Heart left ventricle (tissue), 16 donors: ENCODE results near the gene CNDP1. TPM values are rescaled to one million over a fixed set of nuclear protein-coding genes. Genes with fewer than 3 reads are reported as not detected.

Experiments
- ATAC-seq, 4 donors: fragments of 200-7000 bp; cut with Tn5 transposase; one replicate each; pipeline ENCODE4 v1.9.1; 2020 to 2022; ENCODE audit warnings: moderate library complexity in 4 of 4, mild to moderate bottlenecking in 3 of 4, moderate number of reproducible peaks in 1 of 4
- DNase-seq, 5 donors: peaks; one replicate each; pipeline ENCODE4 v3.0.0-alpha.2; 2020
- H3K27ac ChIP-seq, 12 donors: fragments of 200-600 bp; sonication (generic) in 4 of 12; one replicate each; pipeline versions ENCODE4 v1.5.0 to v1.8.0; 2016 to 2022; ENCODE audit warnings: mild to moderate bottlenecking in 2 of 12
- H3K27me3 ChIP-seq, 9 donors: fragments of 200-600 bp; sonication (generic) in 2 of 9; one replicate each; pipeline versions ENCODE4 v1.5.1 to v1.8.0; 2016 to 2022; ENCODE audit warnings: mild to moderate bottlenecking in 3 of 9
- H3K36me3 ChIP-seq, 9 donors: fragments of 200-600 bp; sonication (generic) in 2 of 9; one replicate each; pipeline versions ENCODE4 v1.5.0 to v1.8.0; 2018 to 2022; ENCODE audit warnings: mild to moderate bottlenecking in 2 of 9
- H3K4me1 ChIP-seq, 12 donors: fragments of 200-600 bp; sonication (generic) in 4 of 12; one replicate each; pipeline versions ENCODE4 v1.5.0 to v1.8.0; 2016 to 2022; ENCODE audit warnings: mild to moderate bottlenecking in 3 of 12
- H3K4me3 ChIP-seq, 12 donors: fragments of 200-600 bp; sonication (generic) in 4 of 12; one replicate each; pipeline versions ENCODE4 v1.5.0 to v1.8.0; 2017 to 2022; ENCODE audit warnings: mild to moderate bottlenecking in 9 of 12, moderate library complexity in 4 of 12
- H3K9me3 ChIP-seq, 12 donors: fragments of 200-600 bp; sonication (generic) in 4 of 12; one replicate each; pipeline versions ENCODE4 v1.5.0 to v1.8.0; 2016 to 2022; ENCODE audit warnings: mild to moderate bottlenecking in 1 of 12
- POLR2A ChIP-seq, 2 donors: fragments of 450-650 bp; IDR thresholded peaks; one replicate each; pipeline ENCODE4 v1.6.1; 2017; ENCODE audit warnings: antibody characterized with exemption in 2 of 2, mild to moderate bottlenecking in 2 of 2, moderate library complexity in 2 of 2
- WGBS, 4 donors: extraction: QIAGEN DNeasy Blood & Tissue Kit in 2 of 4; methylation state at CpG; one replicate each; pipeline versions ENCODE4 v1.1.5 to v1.1.7; 2013 to 2018; 5-methylcytosine and 5-hydroxymethylcytosine counted together
- intact Hi-C, 10 donors: fragments of 100-400 bp; cut with DNase I; formaldehyde crosslinking; loops; one replicate each; pipeline versions ENCODE4 v1.11.1 to v1.14.2; 2022
- polyA plus RNA-seq, 2 donors: library from polyadenylated mRNA; stranded (reverse); fragments of 200-250 nt; gene quantifications; one replicate each; pipeline ENCODE4 v1.2.3, GENCODE V29; 2013
- total RNA-seq, 9 donors: library from RNA; depleted of rRNA in 2 of 9; stranded (reverse); fragments of >200 nt in 2 of 9; fragmentation: NEBNext Ultra II Directional in 3 of 9; extraction: Animal tissue kit (Norgen Biotek cat#: 25700) in 3 of 9; gene quantifications; one replicate each; pipeline versions ENCODE4 v1.1.0 to v1.2.4, GENCODE V29; 2016 to 2023
- TF ChIP-seq, protein P1 (sequence below), 12 donors: fragments of 200-600 bp; sonication (generic) in 4 of 12; IDR thresholded peaks; one replicate each; pipeline versions ENCODE4 v1.5.0 to v1.8.0; 2018 to 2022; ENCODE audit warnings: antibody characterized with exemption in 12 of 12, mild to moderate bottlenecking in 5 of 12
- donor health status: ischemic (EF 13 %, LVEDD 7.1; RV severe dilation, severe dysfunction).
- donor health status: healthy with polysubstance abuse.
- donor health status: DM: no; HTN: yes; CAD: no.
- donor health status: DM: no; HTN: no; CAD: no.
- donor health status: ischemic (EF 25% LVEDD 6.9; RV normal size, moderate dysfunction).
- donor health status: ischemic (EF 25% LVEDD 5.7; RV mildly dilated, moderate dysfunction).
- donor health status: healthy.
- donor health status: DM: yes; HTN: yes; CAD: no.
- donor health status: ischemic (EF 35%, LVEDD 5.7; RV mildly dilated, moderate dysfunction).
- donor health status: nonischemic (EF 11% LVEDD 7.7; RV severe dilation, severe dysfunction).
- donor health status: DM: yes; HTN: yes; CAD: no.
- donor health status: PGD.
- donor health status: ischemic (EF 29% LVEDD 5.4; RV normal size, mild dysfunction).
- donor health status: nonischemic (EF 23%, LVEDD 6.1; RV moderate dilation, normal function).

The CNDP1 gene
- total and polyA plus RNA-seq, 11 donors = 0.03 TPM; not detected in 10

DNA sequence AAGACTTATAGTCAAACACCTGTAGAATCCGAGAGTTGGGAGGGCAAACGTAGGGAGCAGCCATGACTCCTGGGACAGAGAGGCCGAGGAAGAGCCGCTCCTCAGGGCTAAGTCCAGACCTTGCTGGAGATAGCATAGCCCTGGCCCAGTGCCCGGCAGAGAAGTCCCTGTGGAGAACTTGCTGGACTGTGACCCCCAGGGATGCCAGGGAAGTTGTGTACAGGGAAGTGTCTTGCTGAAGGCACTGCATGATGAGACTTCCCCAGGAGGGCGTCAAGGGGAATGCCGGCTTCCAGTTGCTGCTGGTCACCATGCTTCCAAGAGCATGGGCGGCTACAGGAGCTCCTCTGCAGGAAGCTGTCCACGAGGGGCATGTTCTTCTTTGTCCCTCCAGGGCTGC lies 8.6 kb upstream of the CNDP1 start:
- DNase-seq = no peak
- no peak for ATAC-seq
- intact Hi-C loops = no loop called here
- Histone ChIP-seq H3K27ac (no peak overlapping the region), H3K9me3 (no peaks in the 10 kb centered on the region), H3K4me3 (no peak overlapping the region), H3K4me1 (peaks cover 0 to 22% (median 4%) of the 10 kb centered on the region in 12 donors), H3K27me3 (no peaks in the 10 kb centered on the region), H3K36me3 (peaks cover 0 to 13% (median 7%) of the 10 kb centered on the region in 9 donors)
- TF ChIP-seq, protein P1, sequence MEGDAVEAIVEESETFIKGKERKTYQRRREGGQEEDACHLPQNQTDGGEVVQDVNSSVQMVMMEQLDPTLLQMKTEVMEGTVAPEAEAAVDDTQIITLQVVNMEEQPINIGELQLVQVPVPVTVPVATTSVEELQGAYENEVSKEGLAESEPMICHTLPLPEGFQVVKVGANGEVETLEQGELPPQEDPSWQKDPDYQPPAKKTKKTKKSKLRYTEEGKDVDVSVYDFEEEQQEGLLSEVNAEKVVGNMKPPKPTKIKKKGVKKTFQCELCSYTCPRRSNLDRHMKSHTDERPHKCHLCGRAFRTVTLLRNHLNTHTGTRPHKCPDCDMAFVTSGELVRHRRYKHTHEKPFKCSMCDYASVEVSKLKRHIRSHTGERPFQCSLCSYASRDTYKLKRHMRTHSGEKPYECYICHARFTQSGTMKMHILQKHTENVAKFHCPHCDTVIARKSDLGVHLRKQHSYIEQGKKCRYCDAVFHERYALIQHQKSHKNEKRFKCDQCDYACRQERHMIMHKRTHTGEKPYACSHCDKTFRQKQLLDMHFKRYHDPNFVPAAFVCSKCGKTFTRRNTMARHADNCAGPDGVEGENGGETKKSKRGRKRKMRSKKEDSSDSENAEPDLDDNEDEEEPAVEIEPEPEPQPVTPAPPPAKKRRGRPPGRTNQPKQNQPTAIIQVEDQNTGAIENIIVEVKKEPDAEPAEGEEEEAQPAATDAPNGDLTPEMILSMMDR (IDR thresholded peaks at IDR 0.05) = no peak
- WGBS, 4 donors = 79 to 84% (median 82%) methylated on average over 9 of the region's 9 CpGs

DNA sequence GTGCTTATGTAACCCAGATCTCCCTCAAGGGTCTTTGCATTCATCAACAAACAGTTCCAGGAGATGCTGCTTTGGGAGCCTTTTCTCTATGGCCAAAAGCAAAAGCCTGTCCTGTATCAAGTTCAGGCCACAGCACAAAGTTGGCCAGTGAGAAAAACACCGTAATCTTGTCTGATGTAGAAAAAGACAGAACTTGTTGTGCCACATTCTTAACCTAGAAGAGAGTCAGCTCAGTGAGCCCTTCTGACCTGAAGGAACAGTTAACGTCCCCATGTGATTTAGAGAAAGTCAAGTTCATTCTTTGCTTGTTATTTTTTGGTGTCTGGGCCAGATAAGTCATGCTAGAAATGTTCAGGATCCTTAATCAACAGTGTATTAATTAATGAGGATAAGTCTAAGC lies 7.8 kb upstream of the CNDP1 start:
- TF ChIP-seq, protein P1 (IDR thresholded peaks at IDR 0.05) = no peak
- no peak for TF ChIP-seq POLR2A (IDR thresholded peaks at IDR 0.05)
- no peak for ATAC-seq

DNA sequence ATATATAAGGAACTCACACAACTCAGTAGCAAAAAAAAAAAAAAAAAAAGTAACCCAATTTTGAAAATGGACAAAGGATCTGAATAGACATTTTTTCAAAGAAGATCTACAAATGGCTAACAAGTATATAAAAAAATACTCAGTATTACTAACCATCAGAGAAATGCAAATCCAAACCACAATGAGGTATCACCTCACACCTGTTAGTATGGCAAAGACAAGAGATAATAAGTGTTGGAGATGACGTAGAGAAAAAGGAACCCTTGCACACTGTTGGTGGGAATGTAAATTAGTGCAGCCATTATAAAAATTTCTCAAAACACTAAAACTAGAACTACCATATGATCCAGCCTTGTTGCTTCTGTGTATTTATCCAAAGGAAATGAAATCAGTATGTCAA lies 5.8 kb upstream of the CNDP1 start:
- DNase-seq (no peak), ATAC-seq (no peak)
- Histone ChIP-seq H3K36me3 (no peaks in the 10 kb centered on the region), H3K4me1 (peaks cover 0 to 16% (median 4%) of the 10 kb centered on the region in 12 donors), H3K27ac (no peak overlapping the region), H3K9me3 (no peaks in the 10 kb centered on the region), H3K27me3 (no peaks in the 10 kb centered on the region), H3K4me3 (no peak overlapping the region)
- intact Hi-C loops = no loop called here
- 48 to 91% (median 86%) methylated on average over 1 of the region's 1 CpG for WGBS, 4 donors
- TF ChIP-seq POLR2A (IDR thresholded peaks at IDR 0.05) = no peak
- TF ChIP-seq, protein P1 (IDR thresholded peaks at IDR 0.05) = no peak

More for the DNA sequence above, 7.8 kb upstream of the CNDP1 start:
- Histone ChIP-seq H3K4me3 (no peak overlapping the region), H3K4me1 (peaks cover 0 to 22% (median 4%) of the 10 kb centered on the region in 12 donors), H3K36me3 (peaks cover 0 to 5% (median 0%) of the 10 kb centered on the region in 9 donors), H3K27ac (no peak overlapping the region), H3K9me3 (no peaks in the 10 kb centered on the region), H3K27me3 (no peaks in the 10 kb centered on the region)
- 67 to 87% (median 81%) methylated on average over 2 of the region's 2 CpGs for whole genome bisulfite sequencing, 4 donors
- no peak for DNase-seq
- intact Hi-C loops = no loop called here

DNA sequence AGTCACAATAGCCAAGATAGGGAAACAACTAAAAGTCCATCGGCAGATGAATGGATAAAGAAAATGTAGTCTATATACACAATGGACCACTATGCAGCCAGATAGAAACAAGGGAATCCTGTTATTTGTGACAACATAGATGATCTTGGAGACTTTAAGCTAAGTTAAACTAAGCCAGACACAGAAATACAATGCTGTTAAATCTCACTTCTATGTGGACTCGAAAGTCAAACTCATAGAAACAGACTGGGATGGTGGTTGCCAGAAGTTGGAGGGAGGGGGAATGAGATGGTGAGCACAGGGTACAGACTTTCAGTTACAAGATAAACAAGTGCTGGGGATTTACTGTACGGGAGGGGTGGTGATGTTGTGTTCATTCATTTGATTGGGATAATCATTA lies 5.4 kb upstream of the CNDP1 start:
- intact Hi-C loops = no loop called here
- H3K4me3 ChIP-seq = no peak overlapping the region
- 81 to 88% (median 82%) methylated on average over 3 of the region's 3 CpGs for WGBS, 4 donors

More for the DNA sequence above, 5.4 kb upstream of the CNDP1 start:
- Histone ChIP-seq H3K27me3 (no peaks in the 10 kb centered on the region), H3K9me3 (no peaks in the 10 kb centered on the region), H3K27ac (no peak overlapping the region), H3K4me1 (peaks cover 0 to 12% (median 2%) of the 10 kb centered on the region in 12 donors), H3K36me3 (no peaks in the 10 kb centered on the region)
- DNase-seq = no peak
- TF ChIP-seq, protein P1 (IDR thresholded peaks at IDR 0.05) = no peak
- TF ChIP-seq POLR2A (IDR thresholded peaks at IDR 0.05) = no peak
- no peak for ATAC-seq
